Stimulated activated CD4-positive, alpha-beta T cell treated with anti-CD3 and anti-CD28 coated beads, Interleukin-12 subunit alpha, Interleukin-12 subunit beta, amount 100 ng/mL, for 24 hours (primary cell): ENCODE results near the gene NOSIP.

Experiments used
- DNase-seq, 2 experiments: peaks; one replicate each; pipeline ENCODE4 v3.0.0-alpha.2; 2020; ENCODE audit warnings: low read depth in 2 of 2

NOSIP gene

DNA sequence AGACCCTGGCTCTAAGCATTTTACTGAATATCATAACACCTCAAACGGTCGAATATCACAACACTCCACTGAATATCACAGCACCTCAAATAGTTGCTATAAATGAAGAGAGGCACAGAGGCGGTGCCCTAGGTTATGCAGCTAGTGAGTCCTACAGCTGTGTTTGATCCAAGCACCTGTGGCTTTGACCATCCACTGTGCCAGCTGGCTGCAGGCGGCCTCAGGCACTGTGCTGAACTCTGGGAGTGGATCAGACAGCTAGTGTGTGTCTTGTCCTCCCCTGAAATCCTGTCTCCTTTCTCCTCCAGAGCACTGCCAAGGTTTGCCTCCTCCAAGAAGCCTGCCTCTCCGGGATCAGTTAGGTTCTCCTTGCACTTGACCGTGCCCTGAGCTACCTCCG, 7.3 kb downstream of the NOSIP start:
- DNase-seq: no peak

DNA sequence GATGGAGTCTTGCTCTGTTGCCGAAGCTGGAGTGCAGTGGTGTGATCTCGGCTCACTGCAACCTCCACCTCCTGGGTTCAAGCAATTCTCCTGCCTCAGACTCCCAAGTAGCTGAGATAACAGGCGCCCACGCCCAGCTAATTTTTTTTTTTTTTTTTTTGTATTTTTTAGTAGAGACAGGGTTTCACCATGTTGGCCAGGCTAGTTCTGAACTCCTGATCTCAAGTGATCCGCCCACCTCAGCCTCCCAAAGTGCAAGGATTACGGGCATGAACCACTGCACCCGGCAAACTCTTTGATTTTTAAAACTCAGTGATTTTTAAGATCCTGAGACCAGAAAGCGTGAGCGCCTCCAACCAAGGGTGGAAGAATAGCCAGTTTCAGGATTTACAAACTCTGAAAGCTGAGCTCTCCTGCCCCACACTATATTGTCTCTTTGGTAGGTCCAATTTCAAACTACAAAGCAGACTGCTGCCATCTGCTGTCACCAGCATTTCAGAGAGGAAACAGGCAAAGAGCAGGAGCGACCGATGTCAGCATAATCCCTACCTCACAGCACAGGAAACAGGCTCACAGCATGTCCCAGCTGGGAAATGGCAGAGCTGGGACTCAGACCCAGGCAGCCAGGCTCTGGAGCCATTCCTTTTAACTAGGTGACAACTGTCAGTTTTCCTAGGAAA, 9.2 kb downstream of the NOSIP start:
- DNase-seq: no peak

DNA sequence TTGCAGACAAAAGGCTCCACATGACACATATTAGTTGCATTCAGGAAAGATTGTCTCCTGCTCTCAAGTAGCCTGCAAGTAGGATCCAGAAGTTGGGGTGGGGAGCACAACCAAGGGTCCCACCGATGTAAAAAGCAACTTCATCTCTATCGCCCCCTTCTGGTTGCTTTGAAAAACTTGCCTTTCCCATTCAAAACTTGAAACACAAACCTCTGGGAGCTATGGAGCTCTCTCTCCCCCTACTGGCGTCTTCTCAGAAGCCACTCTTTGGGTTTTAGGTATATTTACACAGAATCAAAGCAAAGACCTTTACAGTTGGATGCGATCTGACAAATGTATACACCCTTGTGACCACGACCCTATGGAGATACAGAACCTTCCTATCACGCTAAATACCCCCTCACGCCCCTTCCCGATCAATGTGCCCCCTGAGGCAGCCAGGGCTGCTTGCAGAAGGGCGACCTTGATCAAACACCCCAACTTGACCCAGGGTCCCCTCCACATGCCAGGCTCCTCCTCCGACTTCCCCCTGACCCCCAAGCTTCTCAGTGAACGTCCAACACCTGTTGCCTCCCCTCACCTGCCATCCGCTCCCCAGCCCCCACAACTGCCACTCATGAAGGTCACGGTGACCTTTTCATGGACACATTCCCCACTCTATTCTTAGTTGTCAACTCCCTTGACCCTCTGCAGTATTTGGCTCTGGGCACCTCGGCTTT, 10.1 kb downstream of the NOSIP start:
- peak in 1 of 2 experiments; percentile 50 for DNase-seq

DNA sequence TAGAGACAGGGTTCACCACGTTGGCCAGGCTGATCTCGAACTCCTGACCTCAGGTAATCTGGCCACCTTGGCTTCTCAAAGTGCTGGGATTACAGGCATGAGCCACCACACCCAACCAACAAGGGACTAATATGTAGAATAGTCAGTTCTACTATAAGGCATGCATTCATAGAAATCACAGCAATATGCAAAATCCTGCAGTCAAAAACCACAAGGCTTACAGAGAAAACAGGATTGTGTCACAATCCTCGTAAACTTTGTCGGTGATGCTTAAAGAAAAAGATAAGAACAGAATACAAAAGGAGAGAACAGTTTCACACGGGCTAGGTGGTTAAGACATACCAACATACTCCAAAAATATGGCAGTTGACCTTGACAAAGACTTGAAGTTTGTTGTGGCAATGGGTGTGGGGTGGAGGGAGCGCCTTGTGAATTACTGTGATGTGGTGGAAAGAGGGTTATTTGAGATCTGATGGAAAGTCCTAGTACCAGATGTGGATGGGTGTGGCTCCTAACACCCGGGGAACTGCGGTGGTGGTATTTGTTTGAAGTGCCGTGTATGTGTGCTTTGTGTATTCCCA, 12.4 kb downstream of the NOSIP start:
- DNase-seq: peak in 1 of 2 experiments; percentile 30

- no peak for DNase-seq
Measured at GRCh38 chr19:49566302-49566701, 14.1 kb downstream of the NOSIP start.

GRCh38 chr19:49565261-49565660, 15.1 kb downstream of the NOSIP start:
- DNase-seq: no peak

DNA sequence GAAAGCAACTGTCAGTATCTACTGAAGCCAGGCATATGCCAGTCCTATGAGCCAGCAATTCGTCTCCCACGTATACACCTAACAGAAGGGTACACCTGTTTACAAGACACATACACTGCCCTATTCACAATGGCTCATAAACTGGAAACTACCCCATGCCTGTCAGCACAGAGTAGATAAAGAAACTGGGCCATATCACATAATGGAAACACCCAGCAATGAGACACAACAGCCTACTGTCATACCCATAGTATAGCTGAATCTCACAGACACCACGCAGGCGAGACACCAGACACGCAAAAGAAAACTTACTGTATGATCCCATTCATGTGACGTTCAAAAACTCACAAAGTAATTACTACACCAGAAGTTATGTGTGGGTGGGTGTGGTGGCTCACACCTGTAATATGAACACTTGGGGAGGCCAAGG, 15.7 kb downstream of the NOSIP start:
- no peak for DNase-seq

DNA sequence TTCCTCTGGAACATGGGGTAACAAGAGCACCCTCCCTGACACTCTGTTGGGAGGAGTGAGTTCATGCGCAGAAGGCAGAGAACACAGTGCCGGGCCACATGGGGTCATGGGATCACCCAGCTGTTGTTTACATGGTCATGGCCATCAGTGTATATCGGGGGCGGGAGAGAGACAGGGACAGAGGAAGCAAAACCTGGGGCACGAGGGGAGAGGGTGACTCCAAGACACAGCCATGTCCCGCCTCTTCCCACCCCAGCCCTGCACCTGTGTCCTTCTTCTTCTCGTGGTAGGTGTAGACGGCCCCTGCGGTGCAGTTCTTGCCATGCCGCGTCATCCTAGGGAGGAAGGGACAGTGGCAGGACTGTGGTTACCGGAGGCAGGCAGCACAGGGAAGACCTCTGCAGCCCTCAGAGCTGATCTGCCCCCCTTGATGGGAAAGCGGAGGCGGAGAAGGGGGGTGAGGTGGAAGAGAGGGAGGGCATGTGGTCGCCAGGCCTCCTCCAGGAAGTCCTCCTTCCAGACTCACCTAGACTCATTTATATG, 19.9 kb downstream of the NOSIP start:
- DNase-seq: no peak

- DNase-seq: no peak
Measured at GRCh38 chr19:49559928-49560327, 20.4 kb downstream of the NOSIP start.

DNA sequence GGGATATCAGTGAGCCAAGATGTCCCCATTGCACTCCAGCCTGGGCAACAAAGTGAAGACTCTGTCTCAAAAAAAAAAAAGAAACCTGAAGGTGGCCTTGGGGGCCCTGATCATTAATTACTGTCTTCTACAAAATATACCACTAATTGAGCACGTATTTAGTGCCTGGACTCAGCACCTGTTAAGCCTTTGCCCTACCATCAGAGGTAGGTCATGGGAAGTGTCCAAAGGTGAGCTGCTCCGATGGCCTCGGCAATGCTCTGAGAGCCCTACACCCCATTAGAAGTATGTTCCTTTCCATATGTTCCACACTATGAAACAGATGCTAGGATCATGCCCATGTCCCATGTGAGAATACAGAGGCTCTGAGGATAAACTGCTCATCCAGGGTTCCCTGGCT, 20.9 kb downstream of the NOSIP start:
- DNase-seq: no peak

DNA sequence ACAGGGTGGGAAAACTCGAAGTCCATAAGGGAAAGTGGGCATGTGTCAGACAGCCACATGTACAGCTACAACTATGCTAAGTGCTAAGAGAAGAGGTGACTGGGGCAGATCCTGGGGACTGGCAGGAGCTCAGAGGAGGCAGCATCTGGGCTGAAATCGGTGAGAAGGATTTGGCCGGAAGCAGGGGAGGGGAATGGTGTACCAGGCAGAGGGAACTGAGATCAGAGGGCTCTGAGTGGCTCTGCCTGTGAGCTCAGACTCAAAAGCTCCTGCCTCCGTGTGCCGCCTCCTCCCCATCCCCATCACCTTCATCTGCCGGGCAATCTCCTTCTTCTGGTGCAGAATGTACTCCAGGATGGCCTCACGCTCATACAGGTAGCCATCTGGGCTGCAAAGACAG, 21.8 kb downstream of the NOSIP start:
- DNase-seq: no peak

- no peak for DNase-seq
Measured at GRCh38 chr19:49557641-49558325, 22.6 kb downstream of the NOSIP start.

DNA sequence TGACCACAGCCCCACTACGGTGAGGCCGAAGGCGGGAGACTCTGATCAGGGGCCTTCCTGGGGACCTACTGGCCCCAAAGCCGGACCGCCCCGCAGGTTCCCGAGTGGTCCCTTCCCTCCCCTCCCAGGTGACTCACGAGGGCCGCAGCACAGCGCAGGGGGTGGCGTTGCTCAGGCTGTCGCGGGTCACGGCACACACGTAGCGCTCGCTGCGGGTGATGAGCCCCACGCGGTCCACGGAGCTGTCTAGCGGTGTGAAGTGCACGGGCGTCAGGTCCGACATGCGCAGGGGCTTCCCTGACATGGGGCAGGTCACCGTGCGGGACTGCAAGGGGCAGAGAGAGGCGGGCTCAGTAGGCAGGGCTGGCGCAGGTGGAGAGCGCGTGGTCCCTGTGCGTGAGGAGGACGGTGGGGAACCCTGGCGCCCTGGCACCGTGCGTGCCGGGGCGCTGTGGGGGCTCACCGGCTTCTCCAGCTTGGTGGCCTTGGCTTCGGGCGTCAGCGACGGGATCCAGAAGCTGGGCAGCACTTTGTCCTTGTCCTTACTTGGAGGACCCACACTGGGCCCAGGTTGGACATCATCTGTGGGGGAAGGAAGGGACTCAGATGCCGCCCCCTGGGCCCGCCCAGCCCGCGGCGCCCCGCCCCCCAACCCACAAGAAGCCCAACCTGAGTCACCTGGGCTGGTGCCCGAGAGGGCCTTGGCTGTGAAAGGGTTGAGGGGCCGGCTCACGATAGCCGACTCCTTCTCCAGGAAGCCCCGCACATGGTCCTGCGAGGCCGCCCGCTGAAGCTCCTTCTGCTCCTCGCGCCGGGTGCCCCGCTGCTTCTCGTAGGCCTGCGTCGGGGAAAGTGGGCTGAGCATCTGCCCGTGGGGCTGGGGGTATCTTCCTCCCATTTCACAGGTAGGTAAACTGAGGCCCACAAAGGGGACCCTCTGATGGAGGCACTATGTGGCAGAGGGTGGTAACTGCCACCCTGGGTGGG, 23.7 kb downstream of the NOSIP start:
- no peak for DNase-seq

DNA sequence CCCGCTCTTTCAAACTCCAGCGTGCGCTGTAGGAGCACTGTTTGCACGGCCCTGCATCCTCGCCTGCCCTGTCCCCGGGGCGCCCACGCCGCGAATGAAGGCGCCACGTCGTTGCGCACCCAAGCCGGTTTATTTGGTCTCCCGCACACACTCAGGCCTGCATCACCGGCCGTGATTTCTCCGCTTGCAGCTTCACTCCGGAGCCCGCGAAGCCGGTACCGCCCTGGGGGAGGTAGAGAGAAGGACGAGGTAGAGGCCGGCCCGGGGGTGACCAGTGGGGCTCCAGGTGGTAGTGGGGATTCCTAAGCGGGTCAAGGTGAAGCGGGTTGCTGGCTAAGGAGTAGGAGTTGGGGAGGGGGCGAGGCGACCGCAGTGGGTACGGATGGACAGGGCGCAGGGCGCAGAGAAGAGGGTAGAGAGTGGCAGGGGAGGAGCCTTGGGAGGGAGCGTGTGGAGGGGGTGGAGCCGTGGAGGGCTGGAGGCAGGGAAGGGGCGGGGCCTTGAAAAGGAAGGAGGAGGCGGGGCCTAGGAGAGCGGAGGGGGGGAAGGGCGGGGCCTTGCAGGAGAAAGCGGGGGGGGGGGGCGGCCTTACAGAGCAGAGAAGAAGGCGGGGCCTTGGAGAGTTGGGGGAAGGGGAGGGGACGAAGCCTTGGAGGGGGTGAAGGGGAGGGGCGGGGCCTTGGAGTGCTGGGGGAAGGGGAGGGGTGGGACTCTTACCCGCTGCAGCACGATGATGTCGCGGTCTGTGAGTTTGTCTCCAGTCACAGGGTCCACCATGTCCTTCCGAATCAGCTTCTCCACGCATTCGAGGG, 24.6 kb downstream of the NOSIP start:
- peak; percentile 59 to 78 for DNase-seq

- DNase-seq: no peak
Measured at GRCh38 chr19:49554701-49555181, 25.6 kb downstream of the NOSIP start.

- no peak for DNase-seq
Measured at GRCh38 chr19:49553451-49554271, 26.7 kb downstream of the NOSIP start.

DNA sequence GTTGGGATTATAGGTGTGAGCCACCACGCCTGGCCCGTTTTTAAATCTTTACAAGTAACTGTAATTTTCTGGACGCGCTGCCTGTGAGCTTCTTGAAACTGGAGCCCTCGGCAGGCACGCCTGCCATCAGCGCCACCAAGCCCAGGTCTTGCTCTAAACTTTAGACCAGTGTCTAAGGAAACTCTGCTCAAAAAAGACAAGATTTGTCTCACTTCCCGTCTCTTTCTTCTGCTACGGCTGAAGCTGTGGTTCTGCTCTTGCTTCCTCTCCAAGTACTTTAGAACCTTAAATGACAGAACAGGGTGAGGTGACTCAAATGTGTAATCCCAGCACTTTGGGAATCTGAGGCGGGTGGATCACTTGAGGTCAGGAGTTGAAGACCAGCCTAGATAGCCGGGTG, 27.6 kb downstream of the NOSIP start:
- no peak for DNase-seq

DNA sequence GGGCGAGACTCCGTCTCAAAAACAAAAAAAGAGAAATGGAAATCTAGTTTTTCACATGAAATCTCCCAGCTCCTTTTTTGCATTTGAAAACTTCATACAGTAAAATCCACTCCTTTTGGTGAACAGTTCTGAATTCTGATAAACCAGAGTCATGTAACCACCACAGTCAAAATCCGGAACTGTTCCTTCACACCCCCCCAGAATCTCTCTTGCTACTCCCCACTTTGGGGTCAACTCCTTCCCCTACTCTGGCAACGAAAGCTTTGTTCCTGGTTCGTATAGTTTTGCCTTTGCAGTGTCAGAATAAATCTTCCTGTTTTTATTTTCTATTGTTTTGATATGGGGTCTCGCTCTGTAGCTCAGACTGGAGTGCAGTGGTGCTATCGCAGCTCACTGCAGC, 28.8 kb downstream of the NOSIP start:
- no peak for DNase-seq

GRCh38 chr19:49549045-49549444, 31.3 kb downstream of the NOSIP start:
- no peak for DNase-seq
